ENCODE measurements around the gene PRKAA2. TPM values are rescaled to one million over a fixed set of nuclear protein-coding genes. Genes with fewer than 3 reads are reported as not detected.

Gene PRKAA2
- total and polyA plus RNA-seq, 9 donors: 0.81 to 5.4 (median 3.5) TPM

GRCh38 chr1:56715156-56715555 is 70.0 kb downstream of the PRKAA2 start:
- Histone ChIP-seq H3K9me3 (no peaks in the 10 kb centered on the region), H3K36me3 (no peaks in the 10 kb centered on the region), H3K4me1 (ENCODE audit: insufficient read depth) (no peaks in the 10 kb centered on the region), H3K27me3 (no peaks in the 10 kb centered on the region), H3K4me3 (no peak overlapping the region), H3K27ac (no peak overlapping the region)
- DNase-seq: no peak
- TF ChIP-seq POLR2A (IDR thresholded peaks at IDR 0.05): no peak
- TF ChIP-seq EP300 (IDR thresholded peaks at IDR 0.05): no peak
- TF ChIP-seq, protein P1, sequence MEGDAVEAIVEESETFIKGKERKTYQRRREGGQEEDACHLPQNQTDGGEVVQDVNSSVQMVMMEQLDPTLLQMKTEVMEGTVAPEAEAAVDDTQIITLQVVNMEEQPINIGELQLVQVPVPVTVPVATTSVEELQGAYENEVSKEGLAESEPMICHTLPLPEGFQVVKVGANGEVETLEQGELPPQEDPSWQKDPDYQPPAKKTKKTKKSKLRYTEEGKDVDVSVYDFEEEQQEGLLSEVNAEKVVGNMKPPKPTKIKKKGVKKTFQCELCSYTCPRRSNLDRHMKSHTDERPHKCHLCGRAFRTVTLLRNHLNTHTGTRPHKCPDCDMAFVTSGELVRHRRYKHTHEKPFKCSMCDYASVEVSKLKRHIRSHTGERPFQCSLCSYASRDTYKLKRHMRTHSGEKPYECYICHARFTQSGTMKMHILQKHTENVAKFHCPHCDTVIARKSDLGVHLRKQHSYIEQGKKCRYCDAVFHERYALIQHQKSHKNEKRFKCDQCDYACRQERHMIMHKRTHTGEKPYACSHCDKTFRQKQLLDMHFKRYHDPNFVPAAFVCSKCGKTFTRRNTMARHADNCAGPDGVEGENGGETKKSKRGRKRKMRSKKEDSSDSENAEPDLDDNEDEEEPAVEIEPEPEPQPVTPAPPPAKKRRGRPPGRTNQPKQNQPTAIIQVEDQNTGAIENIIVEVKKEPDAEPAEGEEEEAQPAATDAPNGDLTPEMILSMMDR (IDR thresholded peaks at IDR 0.05): no peak
- WGBS, 3 donors: 64 to 77% (median 74%) methylated on average over 1 of the region's 1 CpG
- intact Hi-C loops (cut with DNase I): no loop called here

DNA sequence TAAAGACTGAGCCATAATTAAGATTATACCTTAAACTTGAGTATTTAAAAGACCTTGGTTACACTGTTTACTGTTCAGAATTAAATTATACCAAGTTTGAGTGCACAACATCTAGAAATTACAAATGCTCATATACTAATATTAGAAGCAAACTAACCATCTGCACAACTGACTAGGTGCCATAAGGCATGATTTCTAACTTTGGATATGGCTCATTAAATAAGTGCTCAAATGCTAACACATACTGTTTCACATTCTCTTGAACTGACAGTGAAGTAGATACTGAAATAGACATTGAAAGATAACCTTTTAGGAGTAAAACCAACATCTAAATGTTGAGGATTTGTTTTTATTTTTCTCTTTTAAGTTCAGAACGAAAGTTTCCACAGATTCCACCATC is 74.1 kb downstream of the PRKAA2 start:
- intact Hi-C loops (cut with DNase I): no loop called here
- H3K27ac ChIP-seq: no peak overlapping the region
- TF ChIP-seq POLR2A (IDR thresholded peaks at IDR 0.05): no peak
- TF ChIP-seq EP300 (IDR thresholded peaks at IDR 0.05): no peak
- TF ChIP-seq, protein P1 (IDR thresholded peaks at IDR 0.05): no peak
- no peaks in the 10 kb centered on the region for H3K36me3 ChIP-seq
- no peaks in the 10 kb centered on the region for H3K9me3 ChIP-seq
- H3K27me3 ChIP-seq: no peaks in the 10 kb centered on the region
- H3K4me1 ChIP-seq (ENCODE audit: insufficient read depth): no peaks in the 10 kb centered on the region
- no peak overlapping the region for H3K4me3 ChIP-seq
- WGBS, 3 donors: 13 to 45% (median 22%) methylated on average over 1 of the region's 1 CpG
- DNase-seq: no peak

- no peak overlapping the region for H3K4me3 ChIP-seq
- no peak for DNase-seq
- TF ChIP-seq EP300 (IDR thresholded peaks at IDR 0.05) (no peak), POLR2A (IDR thresholded peaks at IDR 0.05) (no peak)
- TF ChIP-seq, protein P1 (IDR thresholded peaks at IDR 0.05): no peak
- H3K4me1 ChIP-seq (ENCODE audit: insufficient read depth): no peaks in the 10 kb centered on the region
- H3K27ac ChIP-seq: no peak overlapping the region
- H3K36me3 ChIP-seq: no peaks in the 10 kb centered on the region
- H3K27me3 ChIP-seq: no peaks in the 10 kb centered on the region
- no peaks in the 10 kb centered on the region for H3K9me3 ChIP-seq
- intact Hi-C loops (cut with DNase I): no loop called here
Observed at GRCh38 chr1:56726706-56727105, 81.6 kb downstream of the PRKAA2 start.

- TF ChIP-seq POLR2A (IDR thresholded peaks at IDR 0.05) (no peak), EP300 (IDR thresholded peaks at IDR 0.05) (no peak)
- TF ChIP-seq, protein P1 (IDR thresholded peaks at IDR 0.05): no peak
- intact Hi-C loops (cut with DNase I): no loop called here
- no peaks in the 10 kb centered on the region for H3K36me3 ChIP-seq
- WGBS, 3 donors: 83 to 88% (median 84%) methylated on average over 2 of the region's 2 CpGs
- H3K9me3 ChIP-seq: no peaks in the 10 kb centered on the region
- H3K4me3 ChIP-seq: no peak overlapping the region
- no peaks in the 10 kb centered on the region for H3K4me1 ChIP-seq (ENCODE audit: insufficient read depth)
- H3K27me3 ChIP-seq: no peaks in the 10 kb centered on the region
- DNase-seq: no peak
- H3K27ac ChIP-seq: no peak overlapping the region
Observed at GRCh38 chr1:56728964-56729363, 83.8 kb downstream of the PRKAA2 start.

DNA sequence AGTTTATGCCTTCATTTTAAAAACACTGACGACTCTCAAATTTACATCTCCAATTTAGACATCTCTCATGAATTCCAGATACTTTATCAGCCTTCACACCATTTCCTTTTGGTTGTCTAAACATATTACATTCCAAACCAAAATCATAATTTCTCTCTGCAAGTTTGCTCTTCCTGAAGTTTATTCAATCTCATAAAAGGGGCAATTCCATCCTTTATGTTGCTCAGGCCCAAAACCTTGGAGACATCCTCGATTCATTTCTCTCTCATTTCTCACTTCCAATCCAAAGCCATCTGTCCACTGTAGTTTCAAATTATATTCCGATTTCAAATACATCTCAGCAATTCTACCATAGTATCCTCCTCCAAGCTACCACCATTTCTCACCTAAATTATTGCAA is 100.1 kb downstream of the PRKAA2 start:
- Histone ChIP-seq H3K4me3 (no peak overlapping the region), H3K4me1 (ENCODE audit: insufficient read depth) (no peaks in the 10 kb centered on the region), H3K9me3 (no peaks in the 10 kb centered on the region), H3K36me3 (no peaks in the 10 kb centered on the region), H3K27ac (no peak overlapping the region), H3K27me3 (no peaks in the 10 kb centered on the region)
- intact Hi-C loops (cut with DNase I): no loop called here
- DNase-seq: no peak
- TF ChIP-seq EP300 (IDR thresholded peaks at IDR 0.05) (no peak), POLR2A (IDR thresholded peaks at IDR 0.05) (no peak)
- TF ChIP-seq, protein P1 (IDR thresholded peaks at IDR 0.05): no peak
- 69 to 77% (median 77%) methylated on average over 3 of the region's 3 CpGs for whole genome bisulfite sequencing, 3 donors

All from ovary (tissue), 9 donors.